Neural progenitor cell (in vitro differentiated cells): Measurements from ENCODE around the gene SHISA2.
"Not testable (repeated sequence)": the region's sequence is repeated elsewhere in the genome, so short reads cannot be mapped to it uniquely, and the experiment has no call there.

Experiments
- CTCF ChIP-seq: fragments of 200-600 bp; sonication (generic); IDR thresholded peaks from 2 replicates; pipeline ENCODE4 v1.5.1; 2017; ENCODE audit warnings: antibody characterized with exemption, mild to moderate bottlenecking
- EZH2 ChIP-seq: fragments of 200-600 bp; sonication (generic); IDR thresholded peaks from 2 replicates; pipeline ENCODE4 v1.6.1; 2017; ENCODE audit warnings: antibody characterized with exemption, mild to moderate bottlenecking, moderate library complexity

- not testable (repeated sequence) for TF ChIP-seq CTCF, EZH2
Measured at GRCh38 chr13:26076821-26077220, 25.0 kb upstream of the SHISA2 start.
